T-cell (primary cell): ENCODE results near the gene ZFHX3. TPM values are rescaled to one million over a fixed set of nuclear protein-coding genes. Genes with fewer than 3 reads are reported as not detected.

Source experiments
- ATAC-seq, 4 experiments: fragments of 200-7000 bp in 3 of 4; fragments of 150-1000 bp in 1 of 4; cut with Tn5 transposase; replicated peaks in 1 of 4; 1 replicate in 3 of 4; 2 replicates in 1 of 4; pipeline ENCODE4 v1.10.0; 2021; ENCODE audit warnings: moderate library complexity in 3 of 4, mild to moderate bottlenecking in 2 of 4, moderate number of reproducible peaks in 1 of 4
- CTCF ChIA-PET, 2 donors: fragments of 300-600 bp; sonication (Branson Sonifier 250); formaldehyde crosslinking; loops; one replicate each; lab custom pipeline; 2022; ENCODE audit warnings: antibody characterized with exemption in 2 of 2; lab: Charles Lee
- POLR2A ChIA-PET, 2 donors: fragments of 300-600 bp; sonication (Branson Sonifier 250); formaldehyde crosslinking; loops; one replicate each; lab custom pipeline; 2022; ENCODE audit warnings: antibody characterized with exemption in 2 of 2; lab: Charles Lee
- DNase-seq, 35 experiments: peaks; one replicate each; pipeline versions ENCODE4 v3.0.0 to v3.0.0-alpha.2; 2013 to 2023
- H3K27ac ChIP-seq: one replicate; pipeline ENCODE4 v1.5.1; 2013; ENCODE audit warnings: low read length
- H3K27me3 ChIP-seq, 2 experiments: replicated peaks in 1 of 2; 1 replicate in 1 of 2; 2 replicates in 1 of 2; pipeline versions ENCODE4 v1.6.1 to v1.7.0; 2013; ENCODE audit warnings: low read length in 1 of 2, mixed read lengths in 1 of 2; ENCODE audit not compliant: control insufficient read depth in 2 of 2, insufficient read depth in 2 of 2; ENCODE audit errors: extremely low read depth in 1 of 2
- H3K36me3 ChIP-seq, 2 donors: 1 replicate in 1 of 2; 2 replicates in 1 of 2; pipeline versions ENCODE4 v1.6.1 to v1.7.0; 2013; ENCODE audit warnings: low read length in 1 of 2; ENCODE audit not compliant: control insufficient read depth in 2 of 2, insufficient read depth in 1 of 2; ENCODE audit errors: extremely low read depth in 1 of 2
- H3K4me1 ChIP-seq, 2 experiments: 1 replicate in 1 of 2; 2 replicates in 1 of 2; pipeline versions ENCODE4 v1.6.1 to v1.7.0; 2013; ENCODE audit warnings: low read length in 2 of 2, mixed read lengths in 1 of 2; ENCODE audit not compliant: insufficient read depth in 2 of 2, control insufficient read depth in 1 of 2; ENCODE audit errors: extremely low read depth in 1 of 2
- H3K4me3 ChIP-seq, 2 donors: 1 replicate in 1 of 2; 2 replicates in 1 of 2; pipeline versions ENCODE4 v1.5.1 to v1.7.0; 2013; ENCODE audit warnings: mild to moderate bottlenecking in 2 of 2, low read length in 1 of 2, moderate library complexity in 1 of 2; ENCODE audit not compliant: control insufficient read depth in 1 of 2; ENCODE audit errors: extremely low read depth in 1 of 2
- H3K9me3 ChIP-seq: 2 replicates; pipeline ENCODE4 v1.7.0; 2013
- H3K27ac Mint-ChIP-seq, 2 donors: one replicate each; pipeline ENCODE4 v1.8.0; 2020 to 2021; ENCODE audit warnings: mild to moderate bottlenecking in 2 of 2, mixed read lengths in 2 of 2
- H3K27me3 Mint-ChIP-seq, 2 donors: one replicate each; pipeline ENCODE4 v1.8.0; 2021 to 2022; ENCODE audit warnings: mixed read lengths in 2 of 2
- H3K36me3 Mint-ChIP-seq: one replicate; pipeline ENCODE4 v1.8.0; 2021; ENCODE audit warnings: mixed read lengths
- H3K4me1 Mint-ChIP-seq, 3 donors: one replicate each; pipeline ENCODE4 v1.8.0; 2020 to 2022; ENCODE audit warnings: mixed read lengths in 3 of 3, mild to moderate bottlenecking in 1 of 3
- H3K4me3 Mint-ChIP-seq, 3 donors: one replicate each; pipeline ENCODE4 v1.8.0; 2020 to 2022; ENCODE audit warnings: mild to moderate bottlenecking in 3 of 3, mixed read lengths in 3 of 3, moderate library complexity in 3 of 3
- H3K9me3 Mint-ChIP-seq, 3 donors: one replicate each; pipeline ENCODE4 v1.8.0; 2020 to 2022; ENCODE audit warnings: mixed read lengths in 3 of 3
- WGBS: methylation state at CpG from one replicate; pipeline ENCODE4 v1.1.5; 2013; ENCODE audit warnings: missing lambda C conversion rate; ENCODE audit not compliant: insufficient coverage; 5-methylcytosine and 5-hydroxymethylcytosine counted together
- total RNA-seq, 35 experiments: library from RNA in 6 of 35; stranded (reverse) in 6 of 35; fragments of 120-200 nt in 1 of 35; gene quantifications; one replicate each; pipeline versions ENCODE4 v1.2.1 to v1.2.4 and lab custom pipeline; 2013 to 2026

ZFHX3 gene
- total RNA-seq, 5 donors from 2014 or later (not counting 1 experiment from before 2014, with no cell fraction given): 0.35 to 2.1 (median 1.0) TPM

- no peak overlapping the region for H3K27ac Mint-ChIP-seq
- no peaks in the 10 kb centered on the region for H3K4me1 ChIP-seq
These were observed 120.5 kb downstream of the ZFHX3 start for GRCh38 chr16:72927199-72928089.

GRCh38 chr16:72926177-72927070 lies 121.5 kb downstream of the ZFHX3 start:
- H3K9me3 ChIP-seq: no peaks in the 10 kb centered on the region
- H3K4me1 ChIP-seq: peaks cover 0 to 5% of the 10 kb centered on the region in 2 experiments
- ChIA-PET POLR2A (no interaction called here), CTCF (no interaction called here)
- no peak for DNase-seq
- ATAC-seq: no peak
- no peak overlapping the region for H3K27ac ChIP-seq
- H3K9me3 Mint-ChIP-seq: no peaks in the 10 kb centered on the region
- peaks cover 0 to 2% of the 10 kb centered on the region in 2 experiments for H3K27me3 ChIP-seq
- H3K36me3 ChIP-seq: no peaks in the 10 kb centered on the region
- H3K27me3 Mint-ChIP-seq: no peaks in the 10 kb centered on the region
- no peaks in the 10 kb centered on the region for H3K36me3 Mint-ChIP-seq
- H3K4me3 Mint-ChIP-seq: no peak overlapping the region
- 94% methylated on average over 4 of the region's 12 CpGs for WGBS
- no peak overlapping the region for H3K4me3 ChIP-seq
- H3K27ac Mint-ChIP-seq: no peak overlapping the region
- H3K4me1 Mint-ChIP-seq: peaks cover 2 to 15% (median 11%) of the 10 kb centered on the region in 3 donors

More at GRCh38 chr16:72927199-72928089, 120.5 kb downstream of the ZFHX3 start:
- WGBS: 79% methylated on average over 18 of the region's 26 CpGs
- H3K4me1 Mint-ChIP-seq: peaks cover 2 to 11% (median 8%) of the 10 kb centered on the region in 3 donors
- no peak overlapping the region for H3K4me3 Mint-ChIP-seq
- H3K36me3 Mint-ChIP-seq: no peaks in the 10 kb centered on the region
- Histone ChIP-seq H3K9me3 (no peaks in the 10 kb centered on the region), H3K4me3 (no peak overlapping the region), H3K27ac (no peak overlapping the region), H3K36me3 (no peaks in the 10 kb centered on the region), H3K27me3 (no peaks in the 10 kb centered on the region)
- ATAC-seq (no peak), DNase-seq (no peak)
- CTCF ChIA-PET: no interaction called here
- H3K27me3 Mint-ChIP-seq: no peaks in the 10 kb centered on the region
- POLR2A ChIA-PET: no interaction called here
- no peaks in the 10 kb centered on the region for H3K9me3 Mint-ChIP-seq

- no peak overlapping the region for H3K4me3 Mint-ChIP-seq
- H3K27me3 Mint-ChIP-seq: no peaks in the 10 kb centered on the region
- no peaks in the 10 kb centered on the region for H3K36me3 Mint-ChIP-seq
- Histone ChIP-seq H3K36me3 (no peaks in the 10 kb centered on the region), H3K9me3 (no peaks in the 10 kb centered on the region), H3K27me3 (peaks cover 0 to 4% of the 10 kb centered on the region in 2 experiments), H3K27ac (no peak overlapping the region), H3K4me1 (peaks cover 2 to 10% of the 10 kb centered on the region in 2 experiments), H3K4me3 (no peak overlapping the region)
- no peak for ATAC-seq
- ChIA-PET POLR2A (no interaction called here), CTCF (no interaction called here)
- DNase-seq: no peak
- H3K27ac Mint-ChIP-seq: no peak overlapping the region
- H3K9me3 Mint-ChIP-seq: no peaks in the 10 kb centered on the region
- peaks cover 7 to 23% (median 18%) of the 10 kb centered on the region in 3 donors for H3K4me1 Mint-ChIP-seq
- 71% methylated on average over 2 of the region's 5 CpGs for WGBS
These were observed 122.3 kb downstream of the ZFHX3 start for GRCh38 chr16:72925631-72925979.

GRCh38 chr16:72924927-72925630 lies 122.8 kb downstream of the ZFHX3 start:
- ATAC-seq (no peak), DNase-seq (no peak)
- Histone ChIP-seq H3K4me1 (peaks cover 2 to 12% of the 10 kb centered on the region in 2 experiments), H3K27me3 (peaks cover 0 to 7% of the 10 kb centered on the region in 2 experiments), H3K9me3 (no peaks in the 10 kb centered on the region), H3K27ac (no peak overlapping the region), H3K36me3 (no peaks in the 10 kb centered on the region), H3K4me3 (no peak overlapping the region)
- ChIA-PET CTCF (no interaction called here), POLR2A (no interaction called here)
- Mint-ChIP-seq H3K36me3 (no peaks in the 10 kb centered on the region), H3K9me3 (no peaks in the 10 kb centered on the region), H3K4me1 (peaks cover 7 to 26% (median 18%) of the 10 kb centered on the region in 3 donors), H3K4me3 (no peak overlapping the region), H3K27me3 (no peaks in the 10 kb centered on the region), H3K27ac (no peak overlapping the region)
- WGBS: 91% methylated on average over 14 of the region's 17 CpGs

- Histone ChIP-seq H3K4me1 (peaks cover 2 to 12% of the 10 kb centered on the region in 2 experiments), H3K36me3 (no peaks in the 10 kb centered on the region), H3K27me3 (peaks cover 0 to 7% of the 10 kb centered on the region in 2 experiments), H3K9me3 (no peaks in the 10 kb centered on the region), H3K27ac (no peak overlapping the region), H3K4me3 (no peak overlapping the region)
- no peaks in the 10 kb centered on the region for H3K36me3 Mint-ChIP-seq
- no peak for ATAC-seq
- DNase-seq: no peak
- H3K4me3 Mint-ChIP-seq: no peak overlapping the region
- ChIA-PET CTCF (no interaction called here), POLR2A (no interaction called here)
- H3K9me3 Mint-ChIP-seq: no peaks in the 10 kb centered on the region
- H3K27me3 Mint-ChIP-seq: no peaks in the 10 kb centered on the region
- H3K27ac Mint-ChIP-seq: no peak overlapping the region
- whole genome bisulfite sequencing: 93% methylated on average over 6 of the region's 9 CpGs
- peaks cover 9 to 26% (median 20%) of the 10 kb centered on the region in 3 donors for H3K4me1 Mint-ChIP-seq
These were observed 123.4 kb downstream of the ZFHX3 start for GRCh38 chr16:72924537-72924926.

GRCh38 chr16:72923757-72924156 lies 124.2 kb downstream of the ZFHX3 start:
- H3K4me3 ChIP-seq: no peak overlapping the region
- 90% methylated on average over 6 of the region's 11 CpGs for WGBS
- no peak overlapping the region for H3K27ac ChIP-seq
- H3K4me1 ChIP-seq: peaks cover 2 to 12% of the 10 kb centered on the region in 2 experiments
- no peak for DNase-seq
- no peaks in the 10 kb centered on the region for H3K9me3 ChIP-seq
- H3K4me3 Mint-ChIP-seq: no peak overlapping the region
- H3K4me1 Mint-ChIP-seq: peaks cover 9 to 26% (median 20%) of the 10 kb centered on the region in 3 donors
- ATAC-seq: no peak
- no peaks in the 10 kb centered on the region for H3K36me3 ChIP-seq
- no peaks in the 10 kb centered on the region for H3K36me3 Mint-ChIP-seq
- no peak overlapping the region for H3K27ac Mint-ChIP-seq
- H3K9me3 Mint-ChIP-seq: no peaks in the 10 kb centered on the region
- H3K27me3 Mint-ChIP-seq: no peaks in the 10 kb centered on the region
- CTCF ChIA-PET: no interaction called here
- H3K27me3 ChIP-seq: peaks cover 0 to 7% of the 10 kb centered on the region in 2 experiments
- POLR2A ChIA-PET: no interaction called here
